ENCODE measurements around the gene SEMA3F. TPM values are rescaled to one million over a fixed set of nuclear protein-coding genes. Genes with fewer than 3 reads are reported as not detected.

SEMA3F gene
- total RNA-seq, 2 donors from 2014 or later, result 44.8 to 63.2 TPM

- 96% methylated on average over 2 of the region's 2 CpGs; no CpG with 5 or more reads in 1 of the 2 experiments for WGBS, 2 experiments (ENCODE audit: insufficient coverage in 1 of 2, insufficient read length in 1 of 2)
- no peak overlapping the region for H3K27ac ChIP-seq (ENCODE audit: low read depth, low read length)
- no peak overlapping the region for H3K4me3 ChIP-seq (ENCODE audit: low read length)
- TF ChIP-seq, protein P1, sequence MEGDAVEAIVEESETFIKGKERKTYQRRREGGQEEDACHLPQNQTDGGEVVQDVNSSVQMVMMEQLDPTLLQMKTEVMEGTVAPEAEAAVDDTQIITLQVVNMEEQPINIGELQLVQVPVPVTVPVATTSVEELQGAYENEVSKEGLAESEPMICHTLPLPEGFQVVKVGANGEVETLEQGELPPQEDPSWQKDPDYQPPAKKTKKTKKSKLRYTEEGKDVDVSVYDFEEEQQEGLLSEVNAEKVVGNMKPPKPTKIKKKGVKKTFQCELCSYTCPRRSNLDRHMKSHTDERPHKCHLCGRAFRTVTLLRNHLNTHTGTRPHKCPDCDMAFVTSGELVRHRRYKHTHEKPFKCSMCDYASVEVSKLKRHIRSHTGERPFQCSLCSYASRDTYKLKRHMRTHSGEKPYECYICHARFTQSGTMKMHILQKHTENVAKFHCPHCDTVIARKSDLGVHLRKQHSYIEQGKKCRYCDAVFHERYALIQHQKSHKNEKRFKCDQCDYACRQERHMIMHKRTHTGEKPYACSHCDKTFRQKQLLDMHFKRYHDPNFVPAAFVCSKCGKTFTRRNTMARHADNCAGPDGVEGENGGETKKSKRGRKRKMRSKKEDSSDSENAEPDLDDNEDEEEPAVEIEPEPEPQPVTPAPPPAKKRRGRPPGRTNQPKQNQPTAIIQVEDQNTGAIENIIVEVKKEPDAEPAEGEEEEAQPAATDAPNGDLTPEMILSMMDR (conservative IDR thresholded peaks at IDR 0.05), result no peak
- no peaks in the 10 kb centered on the region for H3K9me3 ChIP-seq (ENCODE audit: control insufficient read depth, low read length)
- Mint-ChIP-seq H3K27ac (no peak overlapping the region), H3K36me3 (ENCODE audit: low read depth) (no peaks in the 10 kb centered on the region), H3K27me3 (ENCODE audit: insufficient read depth) (no peaks in the 10 kb centered on the region), H3K9me3 (no peaks in the 10 kb centered on the region), H3K4me1 (peaks cover 42% of the 10 kb centered on the region), H3K4me3 (no peak overlapping the region)
- H3K4me1 ChIP-seq (ENCODE audit: control insufficient read depth, insufficient read depth, low read length), result peaks cover 33% of the 10 kb centered on the region
- no peak for DNase-seq
- no peaks in the 10 kb centered on the region for H3K27me3 ChIP-seq (ENCODE audit: control insufficient read depth, insufficient read depth, low read length, poor library complexity, severe bottlenecking)
- no peaks in the 10 kb centered on the region for H3K36me3 ChIP-seq (ENCODE audit: control insufficient read depth, insufficient read depth, low read length)
- no peak overlapping the region for H3K9ac ChIP-seq (ENCODE audit: extremely low read depth, low read length, poor library complexity, severe bottlenecking)
Measured at GRCh38 chr3:50134367-50134766, 20.8 kb upstream of the SEMA3F start.

DNA sequence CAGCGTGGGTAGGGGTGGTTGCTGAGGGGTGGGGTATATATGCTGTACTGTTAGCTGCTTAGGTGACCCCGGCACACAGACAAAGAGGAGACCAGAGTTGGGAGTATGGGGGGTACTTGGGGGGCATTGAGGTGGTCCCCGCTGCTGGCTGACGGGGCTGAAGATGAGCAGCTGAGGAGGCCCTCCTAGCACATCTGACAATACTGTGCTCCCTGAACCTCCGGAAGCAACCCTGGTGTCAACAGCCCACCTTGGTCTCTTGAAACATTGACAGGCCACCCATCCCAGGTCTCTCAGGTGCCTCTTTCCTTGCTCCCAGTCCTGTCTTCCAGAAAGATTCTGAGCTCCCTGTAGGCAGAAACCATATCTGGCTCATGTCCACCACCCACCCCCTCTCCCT, 19.2 kb upstream of the SEMA3F start:
- 91 to 97% methylated on average over 4 to 5 of the region's 5 CpGs for WGBS, 2 experiments (ENCODE audit: insufficient coverage in 1 of 2, insufficient read length in 1 of 2)
- no peaks in the 10 kb centered on the region for H3K36me3 ChIP-seq (ENCODE audit: control insufficient read depth, insufficient read depth, low read length)
- Mint-ChIP-seq H3K36me3 (ENCODE audit: low read depth) (no peaks in the 10 kb centered on the region), H3K4me1 (peaks cover 49% of the 10 kb centered on the region), H3K27me3 (ENCODE audit: insufficient read depth) (no peaks in the 10 kb centered on the region), H3K27ac (no peak overlapping the region), H3K4me3 (no peak overlapping the region), H3K9me3 (no peaks in the 10 kb centered on the region)
- DNase-seq, result no peak
- TF ChIP-seq, protein P1 (conservative IDR thresholded peaks at IDR 0.05), result no peak
- no peaks in the 10 kb centered on the region for H3K9me3 ChIP-seq (ENCODE audit: control insufficient read depth, low read length)
- H3K27me3 ChIP-seq (ENCODE audit: control insufficient read depth, insufficient read depth, low read length, poor library complexity, severe bottlenecking), result no peaks in the 10 kb centered on the region
- H3K27ac ChIP-seq (ENCODE audit: low read depth, low read length), result no peak overlapping the region
- peaks cover 39% of the 10 kb centered on the region for H3K4me1 ChIP-seq (ENCODE audit: control insufficient read depth, insufficient read depth, low read length)
- H3K9ac ChIP-seq (ENCODE audit: extremely low read depth, low read length, poor library complexity, severe bottlenecking), result no peak overlapping the region
- H3K4me3 ChIP-seq (ENCODE audit: low read length), result no peak overlapping the region

DNA sequence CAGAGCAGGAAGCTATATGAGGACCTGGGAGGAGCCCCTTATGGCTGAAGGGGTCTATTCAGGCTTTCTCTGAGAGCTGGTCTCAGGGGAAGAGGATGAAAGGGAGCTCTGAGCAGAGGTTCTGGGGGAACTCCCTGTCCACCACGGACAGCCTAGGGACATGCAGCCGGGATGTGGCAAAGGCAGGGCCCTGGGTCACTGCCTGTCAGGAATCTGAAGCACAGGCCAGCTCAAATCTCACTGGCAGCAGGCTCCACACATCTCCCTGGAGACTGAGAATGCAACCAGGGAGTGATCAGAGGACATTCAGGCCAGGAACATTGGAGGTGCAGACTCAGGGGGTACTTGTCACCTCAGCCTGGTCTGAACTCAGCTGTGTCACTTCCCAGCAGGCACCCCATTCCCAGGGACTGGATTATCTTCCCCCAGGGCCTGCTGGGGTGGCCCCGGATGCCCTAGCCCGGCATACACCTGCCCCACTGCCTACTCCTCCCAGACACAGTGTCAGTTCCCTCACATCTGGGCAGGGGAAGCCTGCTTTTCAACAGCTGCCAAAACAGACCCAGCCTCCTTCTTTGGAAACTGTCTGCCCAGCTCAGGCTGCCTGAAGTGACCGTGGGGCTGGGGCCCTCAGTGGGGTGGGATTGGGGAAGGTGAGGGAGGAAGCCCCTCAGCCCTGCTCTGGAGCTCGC, 18.3 kb upstream of the SEMA3F start:
- H3K4me3 Mint-ChIP-seq, result no peak overlapping the region
- no peaks in the 10 kb centered on the region for H3K27me3 Mint-ChIP-seq (ENCODE audit: insufficient read depth)
- no peak overlapping the region for H3K27ac Mint-ChIP-seq
- H3K36me3 Mint-ChIP-seq (ENCODE audit: low read depth), result no peaks in the 10 kb centered on the region
- TF ChIP-seq, protein P1 (conservative IDR thresholded peaks at IDR 0.05), result no peak
- H3K27me3 ChIP-seq (ENCODE audit: control insufficient read depth, insufficient read depth, low read length, poor library complexity, severe bottlenecking), result no peaks in the 10 kb centered on the region
- peaks cover 39% of the 10 kb centered on the region for H3K4me1 ChIP-seq (ENCODE audit: control insufficient read depth, insufficient read depth, low read length)
- H3K9ac ChIP-seq (ENCODE audit: extremely low read depth, low read length, poor library complexity, severe bottlenecking), result no peak overlapping the region
- WGBS, 2 experiments (ENCODE audit: insufficient coverage in 1 of 2, insufficient read length in 1 of 2), result 72 to 90% methylated on average over 3 to 6 of the region's 6 CpGs
- no peaks in the 10 kb centered on the region for H3K9me3 ChIP-seq (ENCODE audit: control insufficient read depth, low read length)
- H3K4me1 Mint-ChIP-seq, result peaks cover 49% of the 10 kb centered on the region
- no peaks in the 10 kb centered on the region for H3K9me3 Mint-ChIP-seq
- no peaks in the 10 kb centered on the region for H3K36me3 ChIP-seq (ENCODE audit: control insufficient read depth, insufficient read depth, low read length)
- H3K27ac ChIP-seq (ENCODE audit: low read depth, low read length), result no peak overlapping the region
- DNase-seq, result no peak
- H3K4me3 ChIP-seq (ENCODE audit: low read length), result no peak overlapping the region
